Glutamatergic neuron (in vitro differentiated cells): ENCODE results near the gene LRCH4. TPM values are rescaled to one million over a fixed set of nuclear protein-coding genes. Genes with fewer than 3 reads are reported as not detected.

ENCODE experiments used
- DNase-seq: peaks from one replicate; pipeline ENCODE4 v3.0.0; 2022
- H3K27ac Mint-ChIP-seq: one replicate; pipeline ENCODE4 v1.8.0; 2020; ENCODE audit warnings: mild to moderate bottlenecking, mixed read lengths, inconsistent platforms; ENCODE audit not compliant: unreplicated experiment
- H3K27me3 Mint-ChIP-seq: one replicate; pipeline ENCODE4 v1.8.0; 2020; ENCODE audit warnings: mild to moderate bottlenecking, moderate library complexity, mixed read lengths, inconsistent platforms; ENCODE audit not compliant: unreplicated experiment
- H3K36me3 Mint-ChIP-seq: one replicate; pipeline ENCODE4 v1.8.0; 2020; ENCODE audit warnings: mild to moderate bottlenecking, mixed read lengths, inconsistent platforms; ENCODE audit not compliant: unreplicated experiment
- H3K4me1 Mint-ChIP-seq: one replicate; pipeline ENCODE4 v1.8.0; 2020; ENCODE audit warnings: mild to moderate bottlenecking, low read depth, mixed read lengths, inconsistent platforms; ENCODE audit not compliant: unreplicated experiment
- H3K4me3 Mint-ChIP-seq: one replicate; pipeline ENCODE4 v1.8.0; 2020; ENCODE audit warnings: mild to moderate bottlenecking, mixed read lengths, inconsistent platforms; ENCODE audit not compliant: unreplicated experiment
- H3K9me3 Mint-ChIP-seq: one replicate; pipeline ENCODE4 v1.8.0; 2020; ENCODE audit warnings: mild to moderate bottlenecking, moderate library complexity, mixed read lengths, inconsistent platforms; ENCODE audit not compliant: unreplicated experiment
- total RNA-seq: library from RNA; stranded (reverse); fragmentation: NEBNext Ultra II Directional; extraction: Animal tissue kit (Norgen Biotek cat#: 25700); gene quantifications from one replicate; pipeline ENCODE4 v1.2.1, GENCODE V29; 2021; ENCODE audit not compliant: unreplicated experiment
- TF ChIP-seq, protein P1 (sequence below): fragments of 200-600 bp; sonication (generic); IDR thresholded peaks from one replicate; pipeline ENCODE4 v1.5.0; 2021; ENCODE audit not compliant: partially characterized antibody, unreplicated experiment

Gene LRCH4
- total RNA-seq, 1 donor from 2014 or later, result 166 TPM

DNA sequence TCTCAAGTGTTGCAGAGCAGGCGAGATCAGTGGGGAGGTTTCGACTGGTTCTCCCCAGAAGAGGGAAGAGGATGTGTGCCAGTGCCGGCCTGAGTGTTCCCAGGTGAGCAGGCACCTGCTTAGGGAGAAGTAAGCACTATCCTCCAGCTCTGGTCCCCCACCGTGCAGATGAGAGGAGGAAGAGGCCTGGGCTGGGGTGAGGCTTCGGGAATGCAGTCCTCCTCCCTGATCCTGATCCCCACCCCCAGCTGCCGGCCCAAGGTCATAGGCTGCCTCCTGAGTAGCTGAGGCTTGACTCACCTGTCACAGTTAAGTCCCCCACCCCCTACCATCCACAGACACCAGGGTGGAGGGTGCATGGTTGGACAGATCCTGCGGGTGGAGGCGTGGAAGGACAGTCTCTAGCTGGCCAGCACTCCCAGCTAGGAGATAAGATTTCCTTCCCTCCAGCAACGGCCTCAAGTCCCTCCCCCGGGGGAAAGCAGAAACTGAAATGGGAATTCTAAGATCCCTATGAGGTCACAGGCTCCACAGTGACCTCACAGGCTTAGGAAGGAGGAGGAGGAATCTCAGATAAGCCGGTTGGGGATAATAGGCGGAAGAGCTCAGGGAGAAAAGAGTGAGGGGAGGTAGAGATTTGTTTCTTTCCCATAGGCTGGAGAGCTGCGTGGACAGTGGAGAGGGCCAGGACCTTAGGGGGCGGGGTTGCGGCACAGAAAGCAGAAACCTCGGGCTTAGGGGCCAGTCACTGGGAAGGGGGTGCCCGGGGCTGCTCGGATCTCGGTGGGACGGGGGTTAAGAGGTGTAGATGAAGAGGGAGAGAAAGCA lies 1.0 kb downstream of the LRCH4 start:
- H3K36me3 Mint-ChIP-seq, result no peaks in the 10 kb centered on the region
- TF ChIP-seq, protein P1, sequence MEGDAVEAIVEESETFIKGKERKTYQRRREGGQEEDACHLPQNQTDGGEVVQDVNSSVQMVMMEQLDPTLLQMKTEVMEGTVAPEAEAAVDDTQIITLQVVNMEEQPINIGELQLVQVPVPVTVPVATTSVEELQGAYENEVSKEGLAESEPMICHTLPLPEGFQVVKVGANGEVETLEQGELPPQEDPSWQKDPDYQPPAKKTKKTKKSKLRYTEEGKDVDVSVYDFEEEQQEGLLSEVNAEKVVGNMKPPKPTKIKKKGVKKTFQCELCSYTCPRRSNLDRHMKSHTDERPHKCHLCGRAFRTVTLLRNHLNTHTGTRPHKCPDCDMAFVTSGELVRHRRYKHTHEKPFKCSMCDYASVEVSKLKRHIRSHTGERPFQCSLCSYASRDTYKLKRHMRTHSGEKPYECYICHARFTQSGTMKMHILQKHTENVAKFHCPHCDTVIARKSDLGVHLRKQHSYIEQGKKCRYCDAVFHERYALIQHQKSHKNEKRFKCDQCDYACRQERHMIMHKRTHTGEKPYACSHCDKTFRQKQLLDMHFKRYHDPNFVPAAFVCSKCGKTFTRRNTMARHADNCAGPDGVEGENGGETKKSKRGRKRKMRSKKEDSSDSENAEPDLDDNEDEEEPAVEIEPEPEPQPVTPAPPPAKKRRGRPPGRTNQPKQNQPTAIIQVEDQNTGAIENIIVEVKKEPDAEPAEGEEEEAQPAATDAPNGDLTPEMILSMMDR, result no peak
- DNase-seq, result peak; percentile 61

DNA sequence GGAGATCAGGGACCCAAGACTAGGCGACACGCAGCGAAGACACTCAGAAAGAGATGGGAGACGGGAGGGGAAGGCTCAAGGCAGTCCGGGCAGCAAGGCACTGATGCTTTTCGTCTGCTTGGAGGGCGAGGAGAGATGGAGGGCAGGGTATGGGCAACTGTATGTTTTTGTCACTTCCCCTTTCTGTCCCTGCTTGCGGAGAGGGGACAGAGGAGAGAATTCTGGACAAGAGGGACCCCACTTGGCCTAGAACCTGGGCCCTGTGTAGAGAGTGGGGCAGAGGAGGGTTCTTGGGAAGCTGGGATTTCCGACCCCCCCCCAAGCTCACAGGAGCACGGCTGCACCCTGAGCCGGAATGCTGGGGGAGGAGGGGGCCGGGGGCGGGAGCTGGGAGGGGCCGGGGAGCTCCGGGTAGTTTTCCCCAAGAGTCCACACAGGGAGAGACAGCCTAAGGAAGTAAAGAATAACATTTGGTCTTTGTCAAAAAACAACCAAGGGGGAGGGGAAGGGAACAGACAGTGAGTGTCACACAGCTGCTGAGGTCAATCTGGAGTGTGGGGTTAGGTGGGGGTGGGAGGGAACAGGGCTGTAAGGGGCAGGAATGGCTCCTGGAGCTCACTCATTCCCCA lies 1.8 kb downstream of the LRCH4 start:
- TF ChIP-seq, protein P1, result no peak
- no peak for DNase-seq
- no peaks in the 10 kb centered on the region for H3K36me3 Mint-ChIP-seq
- peak overlapping the region; percentile 98 for H3K27ac Mint-ChIP-seq
- peak overlapping the region; percentile 99 for H3K4me3 Mint-ChIP-seq
- peaks cover 12% of the 10 kb centered on the region for H3K9me3 Mint-ChIP-seq
- H3K27me3 Mint-ChIP-seq, result peaks cover 13% of the 10 kb centered on the region
- peaks cover 22% of the 10 kb centered on the region for H3K4me1 Mint-ChIP-seq

More for the DNA sequence above, 1.0 kb downstream of the LRCH4 start:
- peaks cover 22% of the 10 kb centered on the region for H3K4me1 Mint-ChIP-seq
- peak overlapping the region; percentile 99 for H3K4me3 Mint-ChIP-seq
- peaks cover 12% of the 10 kb centered on the region for H3K9me3 Mint-ChIP-seq
- peak overlapping the region; percentile 98 for H3K27ac Mint-ChIP-seq
- H3K27me3 Mint-ChIP-seq, result peaks cover 11% of the 10 kb centered on the region

DNA sequence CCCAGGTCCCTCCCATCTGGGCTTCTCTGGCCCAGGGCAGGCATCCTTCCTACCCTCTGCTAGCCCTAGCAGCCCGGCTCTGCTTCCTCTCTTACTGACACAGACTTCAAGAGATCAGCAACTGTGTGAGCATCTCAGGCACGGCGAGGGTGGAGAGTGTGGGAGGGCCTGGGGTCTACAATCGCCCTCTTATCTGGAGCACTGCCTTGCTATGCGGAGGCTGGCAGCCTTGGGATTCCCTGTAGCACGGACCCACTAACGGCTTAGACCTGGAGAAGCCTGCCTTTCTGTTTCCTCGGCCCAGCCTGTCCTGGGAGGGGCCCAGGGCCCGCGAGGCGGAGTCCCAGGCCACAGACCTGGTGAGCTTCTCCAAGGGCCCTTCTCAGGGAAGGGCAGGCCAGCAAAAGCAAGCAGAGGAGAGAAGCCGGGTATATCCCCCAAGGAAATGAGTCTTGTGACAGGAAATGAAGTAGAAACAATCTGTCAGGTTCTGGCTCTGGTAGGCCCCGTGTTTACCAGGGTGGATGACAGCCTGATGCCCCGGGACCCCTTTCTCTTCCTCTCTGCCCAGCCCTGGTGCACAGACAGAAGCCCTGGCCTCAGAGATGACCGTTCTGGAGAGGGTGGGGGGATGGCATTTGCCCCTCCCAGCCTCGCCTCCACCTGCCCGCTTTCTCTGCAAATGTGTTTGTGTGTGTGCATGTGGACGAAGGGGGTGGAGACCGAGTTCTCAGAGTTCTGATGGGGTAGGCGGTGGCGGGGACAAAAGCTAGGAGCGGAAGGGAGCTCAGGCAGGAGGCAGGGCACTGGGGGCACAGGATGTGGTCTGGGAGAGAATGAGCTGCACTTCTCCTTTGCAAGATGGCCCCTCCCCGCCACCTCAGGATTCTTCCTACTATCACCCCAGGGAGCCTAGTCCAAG lies 2.5 kb downstream of the LRCH4 start:
- TF ChIP-seq, protein P1, result no peak
- H3K4me3 Mint-ChIP-seq, result peak overlapping the region; percentile 93
- H3K27me3 Mint-ChIP-seq, result peaks cover 13% of the 10 kb centered on the region
- no peaks in the 10 kb centered on the region for H3K36me3 Mint-ChIP-seq
- H3K27ac Mint-ChIP-seq, result peak overlapping the region; percentile 98
- H3K4me1 Mint-ChIP-seq, result peaks cover 18% of the 10 kb centered on the region
- peak; percentile 30 for DNase-seq
- peaks cover 12% of the 10 kb centered on the region for H3K9me3 Mint-ChIP-seq

DNA sequence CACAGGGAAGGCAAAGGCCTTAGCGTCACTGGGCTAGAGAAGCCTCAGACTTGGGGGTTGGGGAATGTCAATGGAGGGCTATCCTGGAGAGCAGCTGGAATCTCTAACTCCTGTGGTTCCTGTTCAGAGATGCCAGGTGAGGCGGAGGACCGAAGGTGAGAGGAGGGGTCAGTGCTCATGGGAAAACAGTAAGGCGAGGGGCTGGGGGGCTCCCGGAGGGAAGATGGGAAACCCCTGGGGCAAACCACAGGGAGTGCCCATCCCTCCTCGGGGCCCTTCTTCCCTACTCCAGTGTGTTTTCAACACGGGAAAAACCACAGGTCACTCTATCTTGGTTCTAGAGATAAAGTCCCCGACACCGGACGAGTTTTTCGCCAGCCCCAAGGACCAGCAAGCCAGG lies 3.3 kb downstream of the LRCH4 start:
- DNase-seq, result no peak
- no peaks in the 10 kb centered on the region for H3K36me3 Mint-ChIP-seq
- peaks cover 10% of the 10 kb centered on the region for H3K9me3 Mint-ChIP-seq
- peaks cover 13% of the 10 kb centered on the region for H3K27me3 Mint-ChIP-seq
- peak overlapping the region; percentile 64 for H3K4me3 Mint-ChIP-seq
- TF ChIP-seq, protein P1, result no peak
- peak overlapping the region; percentile 66 for H3K27ac Mint-ChIP-seq
- peaks cover 17% of the 10 kb centered on the region for H3K4me1 Mint-ChIP-seq
